GM19467 (cell line): ENCODE measurements around the gene KRAS.
"Not testable (repeated sequence)": the region's sequence is repeated elsewhere in the genome, so short reads cannot be mapped to it uniquely, and the experiment has no call there.

Experiments used
- ATAC-seq: cut with Tn5 transposase; IDR thresholded peaks from one replicate; pipeline ENCODE4 v1.9.1; 2021; ENCODE audit warnings: mild to moderate bottlenecking, moderate library complexity; ENCODE audit not compliant: unreplicated experiment

KRAS gene

DNA sequence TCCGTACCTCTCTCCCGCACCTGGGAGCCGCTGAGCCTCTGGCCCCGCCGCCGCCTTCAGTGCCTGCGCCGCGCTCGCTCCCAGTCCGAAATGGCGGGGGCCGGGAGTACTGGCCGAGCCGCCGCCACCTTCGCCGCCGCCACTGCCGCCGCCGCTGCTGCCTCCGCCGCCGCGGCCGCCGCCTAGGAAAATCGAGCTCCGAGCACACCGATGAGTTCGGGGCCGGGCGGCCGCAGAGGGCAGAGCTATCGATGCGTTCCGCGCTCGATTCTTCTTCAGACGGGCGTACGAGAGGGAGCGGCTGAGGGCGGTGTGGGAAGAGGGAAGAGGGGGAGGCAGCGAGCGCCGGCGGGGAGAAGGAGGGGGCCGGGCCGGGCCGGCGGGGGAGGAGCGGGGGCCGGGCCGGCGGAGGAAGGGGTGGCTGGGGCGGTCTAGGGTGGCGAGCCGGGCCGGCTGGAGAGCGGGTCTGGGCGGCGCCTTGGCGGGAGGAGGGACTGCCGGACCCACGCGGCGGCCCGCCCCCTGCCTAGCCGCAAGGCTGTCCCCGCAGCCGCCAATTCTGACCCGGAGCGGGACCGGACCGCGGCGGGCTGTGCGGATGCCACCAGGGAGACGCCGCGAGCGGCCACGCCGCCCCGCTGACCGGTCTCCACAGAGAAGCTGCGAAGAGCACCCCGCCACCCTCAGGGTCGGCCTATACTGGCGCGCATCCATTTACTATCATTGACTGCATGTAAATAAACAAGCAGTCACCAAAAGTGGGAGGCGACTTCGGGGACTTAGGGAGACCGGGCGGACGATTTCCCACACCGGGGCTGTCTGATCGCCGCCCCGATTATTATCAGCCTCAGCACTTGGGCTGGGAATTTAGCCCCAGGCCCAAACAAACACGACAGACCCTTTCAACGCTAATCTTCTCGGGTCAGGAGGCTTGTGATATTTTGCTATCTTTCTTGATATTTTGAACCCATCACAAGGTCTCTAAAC lies at the start of gene KRAS:
TSS of gene KRAS (minus strand) at position 186 of the 987 bp plus-strand sequence.
- peak; percentile 85 for ATAC-seq

DNA sequence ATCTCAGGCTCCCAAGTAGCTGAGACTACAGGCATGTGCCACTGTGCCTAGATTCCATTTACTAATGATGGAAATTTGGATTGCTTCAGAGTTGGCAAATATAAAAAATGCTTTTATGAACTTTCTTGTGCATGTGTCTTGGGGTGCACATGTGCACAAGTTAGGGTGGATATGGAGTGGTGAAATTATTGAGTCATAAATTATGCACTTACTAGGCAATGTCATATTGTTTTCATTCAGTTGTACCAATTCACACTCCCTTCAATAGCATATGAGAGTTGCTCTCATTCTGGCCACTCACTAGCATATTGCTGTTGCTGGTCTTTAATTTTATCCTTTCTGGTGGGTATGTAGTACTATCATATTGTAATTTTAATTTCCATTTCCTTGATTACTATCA lies 45.7 kb upstream of the KRAS start:
- no peak for ATAC-seq

DNA sequence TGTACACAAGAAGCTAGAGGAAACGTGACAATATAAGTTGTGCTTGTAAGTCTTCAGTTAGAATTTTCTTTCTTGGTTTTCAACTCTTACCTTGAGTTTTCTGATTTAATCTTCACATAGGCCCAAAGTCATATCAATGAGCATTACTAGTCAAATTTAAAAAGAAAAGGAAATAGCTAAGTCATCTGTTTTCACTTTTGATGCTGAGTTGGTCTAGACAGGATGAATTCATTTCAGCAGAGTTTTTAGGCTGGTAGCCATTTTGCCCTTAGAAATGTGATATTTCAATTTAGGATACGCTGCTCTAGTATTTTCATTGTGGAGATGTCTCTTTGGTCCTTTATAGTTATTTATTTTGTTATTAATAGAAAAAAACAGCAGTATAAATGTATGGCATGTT lies 44.6 kb upstream of the KRAS start:
- ATAC-seq: no peak

DNA sequence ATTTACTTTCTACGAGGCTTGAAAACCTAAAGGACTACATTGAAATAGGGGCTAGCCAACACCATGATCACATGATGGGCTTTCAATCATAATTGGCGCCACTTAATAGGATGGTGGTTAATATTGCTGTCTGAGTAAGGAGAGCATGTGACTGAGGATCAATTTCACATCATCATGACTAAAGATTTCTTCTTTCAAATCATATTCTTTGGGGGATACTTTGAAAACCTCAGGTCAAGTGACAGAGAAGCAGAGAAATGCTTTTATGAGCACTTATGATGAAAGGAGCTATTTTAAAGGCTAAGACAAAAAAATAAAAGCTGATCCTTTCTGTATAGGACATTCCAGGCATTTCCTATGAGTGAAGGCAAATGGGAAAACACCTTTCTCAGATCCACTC lies 42.9 kb upstream of the KRAS start:
- ATAC-seq: no peak

DNA sequence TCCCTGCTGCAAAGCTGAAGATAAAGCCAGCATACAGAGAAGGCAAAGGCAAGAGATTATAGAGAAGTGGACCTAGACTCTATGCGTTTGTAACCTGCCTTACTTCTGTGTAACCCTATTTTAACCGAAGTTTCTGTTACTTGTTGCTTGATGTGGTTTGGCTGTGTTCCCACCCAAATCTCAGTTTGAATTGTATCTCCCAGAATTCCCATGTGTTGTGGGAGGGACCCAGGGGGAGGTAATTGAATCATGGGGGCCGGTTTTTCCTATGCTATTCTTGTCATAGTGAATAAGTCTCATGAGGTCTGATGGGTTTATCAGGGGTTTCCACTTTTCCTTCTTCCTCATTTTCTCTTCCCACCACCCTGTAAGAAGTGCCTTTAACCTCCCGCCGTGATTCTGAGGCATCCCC lies 42.1 kb upstream of the KRAS start:
- not testable (repeated sequence) for ATAC-seq

DNA sequence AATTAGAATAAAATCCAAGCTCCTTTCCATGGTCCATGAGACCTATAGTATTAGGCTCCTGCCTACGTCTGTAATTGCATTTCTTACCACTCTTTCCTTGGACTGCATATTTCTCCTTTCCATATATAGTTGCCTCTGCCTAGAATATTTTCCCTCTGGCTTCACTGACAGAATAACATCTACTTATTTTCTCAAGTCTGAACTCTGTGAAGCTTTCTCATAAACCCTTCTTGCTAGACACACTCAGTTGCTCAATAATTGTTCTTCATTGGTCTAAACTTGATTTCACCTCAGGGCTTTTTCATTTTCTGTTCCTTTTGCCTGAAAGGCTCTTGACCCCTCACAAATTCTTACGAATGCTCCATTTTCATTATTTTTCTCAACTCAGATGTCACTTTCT lies 36.9 kb upstream of the KRAS start:
- no peak for ATAC-seq

DNA sequence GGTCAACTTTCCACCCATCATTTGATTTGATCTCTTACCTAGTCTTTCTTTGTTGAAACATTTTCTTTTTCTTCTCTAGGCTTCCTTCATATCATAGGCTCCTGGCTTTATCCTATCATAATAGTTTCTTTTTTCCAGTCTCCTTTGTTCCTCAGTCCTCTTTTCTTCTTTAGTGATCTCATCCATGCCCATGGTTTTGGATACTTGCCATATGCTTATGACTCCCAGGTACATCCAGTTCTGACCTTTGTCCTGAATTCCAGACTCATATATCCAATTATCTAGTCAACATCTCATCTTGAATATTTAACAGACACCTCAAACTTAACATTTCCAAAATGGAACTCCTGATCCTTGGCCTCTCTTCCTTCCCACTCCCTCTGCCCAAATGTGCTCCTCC lies 36.1 kb upstream of the KRAS start:
- ATAC-seq: no peak

DNA sequence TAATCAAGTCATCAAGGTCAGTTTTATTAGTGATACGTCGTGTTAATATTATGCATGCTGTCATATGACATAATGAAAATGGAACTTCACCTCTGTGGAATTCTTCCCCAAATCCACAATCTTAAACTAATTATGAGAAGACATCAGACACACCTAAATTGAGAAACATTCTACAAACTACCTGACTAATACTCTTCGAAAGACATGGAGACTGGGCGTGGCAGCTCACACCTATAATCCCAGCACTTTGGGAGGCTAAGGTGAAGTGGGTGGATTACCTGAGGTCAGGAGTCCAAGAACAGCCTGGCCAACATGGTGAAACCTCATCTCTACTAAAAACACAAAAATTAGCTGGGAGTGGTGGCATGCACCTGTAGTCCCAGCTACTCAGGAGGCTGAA lies 33.3 kb upstream of the KRAS start:
- ATAC-seq: no peak

DNA sequence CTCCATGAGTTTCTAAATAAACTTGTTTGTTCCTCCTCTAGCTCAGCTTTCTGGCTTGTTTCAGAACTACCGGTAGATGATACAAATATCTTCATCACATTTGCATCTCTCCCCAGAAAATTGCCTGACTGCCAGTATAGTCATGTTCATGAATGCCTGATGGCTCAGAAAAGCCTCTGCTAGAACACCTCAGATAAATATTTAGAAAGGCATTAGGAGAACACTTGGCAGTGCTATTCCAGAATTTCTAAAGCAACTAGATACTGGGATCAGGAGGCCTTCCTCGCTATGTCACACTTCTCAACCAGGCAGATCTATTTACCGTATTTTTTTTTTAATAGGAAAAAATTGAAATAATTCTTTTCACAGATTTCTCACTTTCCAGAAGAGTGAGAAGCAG lies 32.3 kb upstream of the KRAS start:
- no peak for ATAC-seq

DNA sequence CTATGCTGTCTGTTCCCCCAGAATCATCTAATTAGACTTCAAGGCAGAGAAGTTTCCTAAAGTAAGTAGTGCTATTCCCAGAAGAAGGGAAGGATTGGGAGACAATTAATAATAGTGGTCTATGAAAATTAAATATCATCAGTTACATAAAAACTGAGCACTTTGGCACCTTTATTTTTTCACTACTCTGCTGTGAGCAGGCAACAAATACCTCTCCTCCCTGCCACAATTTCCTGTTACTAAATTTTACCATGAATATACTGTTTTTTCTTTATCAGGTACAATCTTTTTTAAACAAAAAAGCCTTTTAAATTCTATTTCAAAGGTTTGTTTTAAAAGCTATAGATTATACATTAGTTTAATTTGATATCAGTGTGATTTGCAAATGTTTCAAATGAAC lies 29.4 kb upstream of the KRAS start:
- ATAC-seq: no peak

DNA sequence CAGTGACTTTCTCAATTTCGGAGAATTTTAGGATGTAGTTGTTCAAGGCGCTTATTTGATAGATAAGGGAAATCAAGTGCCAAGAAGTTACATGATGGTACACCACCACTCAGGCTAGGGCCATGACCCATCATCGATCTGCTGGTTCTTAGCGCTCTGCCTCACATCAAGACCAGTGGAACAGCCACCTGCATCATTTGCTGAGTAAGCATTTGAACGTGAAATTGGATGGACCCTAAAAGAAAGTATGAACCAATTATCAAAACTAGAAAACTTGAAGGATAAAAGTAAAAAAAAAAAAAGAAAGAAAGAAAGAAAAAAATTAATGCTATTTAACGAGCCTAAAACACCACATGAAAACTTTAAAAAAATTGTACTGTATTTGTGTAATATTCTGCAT lies 27.5 kb upstream of the KRAS start:
- ATAC-seq: no peak

DNA sequence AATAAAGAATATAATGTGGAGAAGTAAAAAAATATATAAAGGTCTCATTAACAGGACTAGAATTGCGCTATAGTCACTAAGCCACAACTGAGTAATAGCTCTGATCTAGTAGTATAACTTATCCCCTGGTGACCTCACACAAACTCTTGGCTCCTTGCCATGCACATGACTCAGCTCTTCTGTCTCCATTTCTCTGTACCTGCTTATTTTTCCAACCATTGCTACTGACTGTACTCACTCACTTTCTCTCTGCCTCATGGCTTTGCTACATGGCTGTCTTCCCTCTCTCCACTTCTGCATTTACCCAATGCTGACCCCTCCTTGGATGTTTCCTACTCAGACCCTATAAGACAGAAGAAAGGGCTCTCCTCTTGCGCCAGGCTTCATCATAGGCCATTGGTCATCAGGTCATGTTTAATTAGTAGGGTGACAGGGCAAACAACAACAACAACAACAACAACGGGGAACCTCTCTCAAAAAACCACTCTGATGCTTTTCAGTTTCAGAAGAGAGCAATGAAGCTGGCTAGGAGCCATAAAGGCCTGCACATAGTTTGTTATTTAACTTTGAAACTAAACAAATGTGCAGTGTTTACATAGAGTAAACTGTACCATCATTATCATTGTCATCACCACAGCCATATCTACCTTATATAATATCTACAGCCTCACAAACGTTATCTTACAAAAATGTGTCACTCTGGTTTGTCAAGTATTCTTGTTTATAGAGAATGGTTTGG lies 25.6 kb upstream of the KRAS start:
- ATAC-seq: no peak

DNA sequence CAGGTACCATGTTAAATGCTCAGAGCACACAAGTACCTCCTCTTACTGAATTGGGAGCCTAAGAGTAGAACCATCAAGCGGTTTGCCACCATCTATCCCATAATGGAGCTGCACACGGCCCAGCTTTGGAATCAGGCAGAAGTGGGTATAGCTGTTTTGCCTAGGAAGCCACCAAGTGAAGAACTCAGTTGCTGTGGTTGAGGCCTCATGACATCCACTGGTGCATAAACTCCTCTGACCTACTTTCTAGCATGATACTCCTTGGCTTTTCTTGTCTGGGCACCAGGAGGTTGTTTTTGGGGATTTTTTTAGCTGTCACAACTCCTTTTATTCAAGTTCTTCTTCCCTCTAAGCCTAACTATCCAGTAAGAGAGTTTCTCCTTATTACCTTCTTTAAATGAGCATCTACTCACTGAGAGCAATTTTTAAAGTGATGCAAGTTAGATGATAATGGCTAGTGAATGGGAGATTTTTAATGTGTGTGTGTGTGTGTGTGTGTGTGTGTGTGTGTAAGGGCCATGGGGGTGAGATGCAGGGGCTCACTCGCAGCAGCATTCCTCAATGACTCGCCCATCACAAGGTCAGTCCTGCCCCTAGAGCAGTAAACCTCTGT lies 20.9 kb upstream of the KRAS start:
- ATAC-seq: no peak

DNA sequence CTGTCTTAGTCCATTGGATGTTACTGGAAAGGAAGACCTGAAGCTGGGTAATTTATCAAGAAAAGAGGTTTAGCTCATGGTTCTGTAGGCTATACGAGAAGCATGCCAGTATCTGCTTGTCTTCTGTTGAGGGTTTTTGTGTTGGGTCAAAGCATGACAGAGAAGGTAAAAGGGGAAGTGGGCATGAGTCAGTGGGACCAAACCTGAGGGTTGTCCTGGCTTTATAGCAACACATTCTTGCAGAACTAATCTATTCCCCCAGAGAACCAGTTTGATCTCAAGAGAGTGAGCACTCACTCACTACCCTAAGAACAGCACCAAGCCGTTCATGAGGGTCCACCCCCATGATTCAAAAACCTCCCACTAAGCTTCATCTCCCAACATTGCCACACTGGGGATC lies 19.0 kb upstream of the KRAS start:
- peak; percentile 76 for ATAC-seq

DNA sequence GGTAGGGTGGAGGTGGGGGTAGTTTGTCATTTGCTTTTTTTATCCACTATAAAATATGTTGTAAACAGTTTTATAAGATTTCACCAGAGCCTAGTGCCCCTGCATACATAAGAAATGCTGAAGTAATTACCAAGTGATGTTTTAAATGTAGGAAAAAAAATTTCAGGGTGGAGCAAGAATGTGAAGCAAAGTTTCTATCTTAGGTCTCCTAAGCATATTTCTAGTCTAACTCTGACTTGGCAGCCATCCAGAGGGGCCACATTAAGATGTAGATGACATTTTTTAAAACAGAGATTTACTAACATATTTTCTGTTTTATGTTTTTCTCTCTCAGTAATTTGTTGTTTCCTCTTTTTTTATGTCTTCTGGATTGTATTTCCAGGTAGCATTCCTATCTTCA lies 15.8 kb upstream of the KRAS start:
- ATAC-seq: no peak

DNA sequence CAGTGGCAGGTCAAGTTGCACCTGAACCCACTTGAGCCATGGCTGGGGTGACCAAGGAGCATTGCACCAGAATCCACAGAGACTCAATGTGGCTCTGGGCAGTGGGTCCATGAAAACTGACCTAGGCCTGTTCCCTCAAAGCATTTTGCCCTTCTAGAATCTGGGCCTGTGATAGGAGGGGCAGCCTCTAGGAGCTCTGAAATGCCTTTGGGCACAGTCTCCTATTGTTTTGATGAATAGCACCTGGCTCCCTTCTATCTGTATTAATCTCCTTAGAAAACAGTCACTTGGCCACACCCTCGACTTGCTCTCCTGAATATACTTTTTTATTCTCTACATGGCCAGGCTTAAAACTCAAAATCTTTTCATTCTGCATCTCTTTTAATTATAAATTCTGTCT lies 14.1 kb upstream of the KRAS start:
- no peak for ATAC-seq

DNA sequence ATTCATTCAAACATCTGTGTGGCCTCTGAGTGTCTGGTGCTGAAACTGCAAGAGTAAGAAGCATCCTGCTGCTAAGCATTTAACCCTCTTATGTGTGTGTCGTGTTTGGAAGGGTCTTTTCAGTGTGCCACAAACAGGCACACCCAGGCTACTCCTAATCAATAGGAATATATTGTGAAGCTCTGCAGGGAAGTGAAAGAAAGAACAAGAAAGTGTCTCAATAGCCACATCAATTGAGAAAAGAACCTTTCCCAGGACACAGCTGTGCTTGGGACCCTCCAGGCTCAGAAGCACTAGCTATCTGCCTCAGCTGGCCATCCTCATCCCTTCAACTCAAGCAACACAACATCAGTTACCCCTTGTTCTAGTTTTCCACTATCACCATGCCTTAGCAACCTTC lies 13.4 kb upstream of the KRAS start:
- ATAC-seq: no peak

DNA sequence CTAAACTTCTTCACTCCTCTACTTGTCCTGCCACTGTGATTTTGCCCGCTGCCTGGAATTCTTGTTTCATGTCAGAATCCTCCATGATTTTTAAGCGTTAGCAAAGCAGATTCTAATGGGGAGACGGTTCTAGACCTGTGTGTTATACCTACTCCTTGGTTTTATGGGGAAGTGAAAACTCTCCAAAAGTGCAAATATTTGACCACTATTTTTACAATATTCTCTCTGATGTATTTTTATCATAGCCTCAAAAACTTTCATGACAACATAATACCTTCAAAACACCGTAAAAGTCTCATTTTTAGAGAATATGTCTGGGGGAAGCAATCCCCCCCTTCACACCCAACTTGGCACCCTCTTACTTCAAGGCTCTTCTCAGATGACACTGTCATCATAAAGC lies 12.9 kb upstream of the KRAS start:
- no peak for ATAC-seq

DNA sequence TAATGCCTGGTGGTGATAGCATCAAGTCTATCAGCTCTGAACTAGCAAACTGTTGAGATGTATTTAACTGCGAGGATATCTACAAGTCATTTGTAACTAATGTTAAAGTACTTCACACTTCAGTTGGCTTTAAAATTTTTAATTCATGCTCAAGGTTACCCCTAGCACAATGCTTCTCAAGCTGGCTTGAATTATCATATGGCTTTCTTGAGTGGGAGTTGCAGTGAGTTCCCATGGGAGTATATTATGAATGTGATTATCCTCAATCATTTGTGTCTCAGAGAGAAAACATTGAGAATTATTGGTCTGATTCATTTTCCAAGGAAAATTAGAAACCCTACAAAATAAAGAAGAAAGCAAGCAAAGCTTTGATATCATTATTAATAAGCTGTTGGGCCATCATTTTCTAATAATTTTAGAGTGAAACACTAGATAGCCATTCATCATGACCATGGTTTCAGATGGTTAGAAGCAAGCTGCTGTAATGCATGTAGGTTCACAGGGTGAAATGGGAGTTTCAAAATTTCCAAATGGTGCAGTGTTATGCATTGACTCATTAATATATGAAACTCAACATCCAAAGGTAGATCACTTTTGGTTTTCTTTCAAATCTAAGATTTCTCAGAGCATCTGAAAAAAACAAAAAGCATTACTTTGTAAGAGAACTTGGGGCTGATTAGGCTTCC lies 11.8 kb upstream of the KRAS start:
- ATAC-seq: no peak

DNA sequence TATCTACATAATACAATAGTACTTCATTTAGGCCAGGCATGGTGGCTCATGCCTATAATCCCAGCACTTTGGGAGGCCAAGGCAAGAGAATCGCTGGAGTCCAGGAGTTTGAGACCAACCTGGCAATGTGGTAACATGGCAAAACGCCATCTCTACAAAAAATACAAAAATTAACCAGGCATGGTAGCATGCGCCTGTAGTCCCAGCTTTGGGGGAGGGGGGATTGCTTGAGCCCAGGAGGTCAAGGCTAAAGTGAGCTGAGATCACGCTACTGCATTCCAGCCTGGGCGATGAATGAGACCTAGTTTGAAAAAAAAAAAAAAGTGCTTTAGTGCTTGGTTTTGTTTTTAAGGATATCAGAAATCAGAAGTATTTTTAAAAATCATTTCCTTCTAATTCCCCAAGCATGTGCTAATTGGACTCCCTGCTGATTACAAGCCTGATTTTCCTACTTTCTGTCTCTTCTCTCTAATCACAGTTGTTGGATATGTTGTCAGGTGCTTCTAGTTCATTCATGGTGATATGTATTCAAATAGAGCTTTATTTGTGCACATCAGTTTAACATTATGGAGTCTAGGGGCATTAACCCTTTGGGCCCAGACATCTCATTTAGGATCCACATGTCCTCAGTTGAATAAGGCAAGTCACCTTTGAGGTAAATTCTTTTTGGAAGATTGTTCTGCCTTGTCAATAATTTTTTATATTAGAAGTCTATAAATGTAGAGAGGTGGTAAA lies 7.0 kb upstream of the KRAS start:
- ATAC-seq: no peak
